AG08395 (cell line): ENCODE results near the gene ZNF750.

Experiments
- DNase-seq: peaks from one replicate; pipeline ENCODE4 v3.0.0; 2012; ENCODE audit warnings: mixed read lengths, low spot score

ZNF750 gene

DNA sequence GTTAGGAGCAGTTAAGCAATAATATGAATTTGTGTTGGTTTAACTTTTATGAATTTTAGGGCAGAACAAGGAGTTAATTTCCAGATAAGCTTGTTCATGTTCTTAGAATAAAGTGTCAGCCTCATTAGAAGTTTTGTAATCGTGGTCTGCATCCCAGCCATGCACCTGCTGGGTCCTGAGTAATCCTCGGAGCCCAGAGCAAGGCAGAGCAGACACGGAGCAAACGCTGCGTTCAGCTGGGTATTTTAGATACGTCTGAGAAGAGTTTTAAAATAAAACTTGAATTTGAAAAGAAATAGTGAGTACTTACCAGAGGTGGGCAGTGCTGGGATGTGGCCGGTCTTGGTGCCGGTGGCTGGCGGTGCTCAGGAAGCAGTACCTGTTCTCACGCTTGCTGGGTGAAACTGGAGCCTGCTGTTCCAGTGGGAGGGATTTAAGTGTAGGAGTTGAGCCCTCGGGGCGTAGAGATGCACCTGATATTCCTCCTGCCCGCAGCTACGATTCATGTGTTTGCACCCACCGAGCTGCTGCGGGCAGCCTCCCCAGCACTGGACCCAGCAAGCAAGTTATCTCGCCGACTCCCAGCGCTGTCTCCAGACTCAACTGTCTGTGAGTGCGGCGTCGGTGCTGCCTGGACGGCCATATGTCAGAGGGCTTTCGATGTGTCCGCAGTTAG lies at the start of gene ZNF750:
ZNF750 (minus strand) TSS at position 406 of the 676 bp plus-strand sequence. CDS start 7,568 bp downstream, outside the sequence.
- no peak for DNase-seq

DNA sequence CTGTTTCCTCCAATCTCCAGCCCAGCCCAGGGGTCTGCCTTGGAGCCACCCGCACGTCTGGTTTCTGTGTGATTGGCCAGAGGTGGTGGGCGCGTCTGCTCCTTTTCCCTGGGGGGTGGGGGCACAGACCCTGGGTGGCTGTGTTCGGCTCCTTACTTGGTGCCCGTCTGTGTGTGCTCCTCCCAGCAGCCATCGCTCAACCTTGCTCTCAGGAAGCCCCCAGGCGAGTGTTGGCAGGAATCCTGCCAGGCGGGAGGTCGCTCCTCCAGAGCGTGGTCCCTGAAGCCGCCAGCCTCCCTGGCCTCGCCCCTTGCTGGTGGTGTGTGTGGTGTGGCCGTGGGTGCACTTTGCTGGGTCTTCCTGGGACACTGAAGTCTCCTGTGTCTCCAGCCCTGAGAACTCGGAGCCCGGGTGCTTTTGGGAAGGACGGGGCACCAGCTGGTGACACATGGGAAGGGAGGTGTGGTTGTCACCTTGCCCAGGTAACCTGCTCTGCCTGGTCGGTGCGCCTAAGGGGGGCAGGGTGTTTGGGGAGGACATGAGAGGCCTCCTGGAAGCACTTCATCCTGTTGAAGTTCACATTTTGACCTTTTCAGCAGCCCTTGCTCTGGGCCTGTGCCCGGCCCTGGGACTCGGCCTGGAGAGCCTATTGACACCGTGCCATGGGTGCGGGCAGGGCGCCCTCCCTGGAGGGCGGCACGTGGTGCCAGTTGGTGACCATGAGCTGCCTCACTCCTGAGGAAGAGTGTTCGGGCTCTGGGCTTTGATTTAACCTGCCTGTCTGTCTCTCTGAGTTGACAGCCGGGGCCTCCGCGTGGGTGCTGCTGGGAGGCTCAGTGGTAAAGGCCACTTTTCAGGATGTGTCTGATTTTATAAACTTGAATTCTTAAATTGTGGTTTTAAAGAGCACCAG lies 49.0 kb upstream of the ZNF750 start:
- no peak for DNase-seq

GRCh38 chr17:82887255-82888164 lies 47.7 kb upstream of the ZNF750 start:
- DNase-seq = no peak

GRCh38 chr17:82884970-82885353 lies 45.1 kb upstream of the ZNF750 start:
- no peak for DNase-seq

GRCh38 chr17:82884341-82884969 lies 44.6 kb upstream of the ZNF750 start:
- DNase-seq = no peak

DNA sequence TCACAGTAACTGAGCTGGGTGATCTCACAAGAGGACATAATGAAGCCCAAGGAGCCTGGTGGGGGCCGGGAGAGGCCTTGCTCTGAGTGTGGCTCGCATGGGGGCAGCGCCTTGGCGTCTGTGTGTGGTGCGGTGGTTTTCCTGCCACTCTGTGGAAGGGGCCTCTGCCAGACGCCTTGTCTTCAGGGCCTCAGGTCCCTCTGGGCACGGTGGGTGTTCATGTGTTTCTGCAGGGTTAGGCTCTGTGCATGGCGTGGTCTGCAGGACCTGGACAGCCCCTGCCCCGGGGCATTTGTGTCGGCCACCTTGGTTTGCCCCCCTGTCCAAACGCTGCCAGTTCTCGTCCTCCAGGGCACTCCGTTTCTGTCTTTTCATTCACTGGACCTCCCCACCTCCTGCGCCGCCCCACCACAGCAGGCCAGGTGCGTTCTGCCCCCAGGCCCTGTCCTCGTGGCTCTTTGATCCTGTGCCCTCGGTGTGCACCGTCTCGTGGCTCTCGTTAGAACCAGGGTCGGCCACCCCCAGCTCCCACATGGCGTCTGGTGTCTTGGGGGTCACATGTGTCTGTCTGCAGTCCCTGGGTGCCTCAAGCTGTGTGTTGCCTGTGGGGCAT lies 43.7 kb upstream of the ZNF750 start:
- DNase-seq = no peak

DNA sequence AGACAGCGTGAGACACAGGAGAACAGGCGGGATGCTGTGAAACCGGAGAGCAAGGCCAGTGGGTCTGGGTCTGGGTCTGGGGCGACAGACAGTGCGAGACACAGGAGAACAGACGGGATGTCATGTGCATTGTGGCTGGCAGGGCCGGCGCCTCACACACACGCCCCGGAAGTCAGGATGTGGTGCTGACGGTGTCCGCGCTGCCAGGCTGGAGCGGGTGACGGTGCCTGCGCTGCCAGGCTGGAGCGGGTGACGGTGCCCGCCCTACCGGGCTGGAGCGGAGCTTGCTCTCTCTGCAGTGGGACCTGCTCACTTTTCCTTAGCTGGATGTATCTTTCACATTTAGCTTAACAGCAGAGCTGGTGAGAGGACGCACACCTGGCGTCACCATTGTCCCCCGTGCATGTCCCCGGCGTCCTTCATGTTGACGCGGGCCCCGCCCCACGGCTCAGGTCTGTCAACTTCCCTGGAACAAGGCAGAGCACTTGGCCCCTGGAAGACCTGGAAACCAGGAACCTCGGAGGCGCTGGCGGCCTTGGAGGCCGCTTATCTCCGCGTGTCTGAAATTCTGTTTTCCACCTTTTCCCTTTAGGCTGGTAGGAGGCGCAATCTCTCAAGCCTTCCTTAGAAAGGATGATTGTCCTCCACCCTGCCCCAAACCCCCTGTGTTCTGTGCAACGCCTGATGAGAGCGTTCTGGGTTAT lies 43.0 kb upstream of the ZNF750 start:
- no peak for DNase-seq

DNA sequence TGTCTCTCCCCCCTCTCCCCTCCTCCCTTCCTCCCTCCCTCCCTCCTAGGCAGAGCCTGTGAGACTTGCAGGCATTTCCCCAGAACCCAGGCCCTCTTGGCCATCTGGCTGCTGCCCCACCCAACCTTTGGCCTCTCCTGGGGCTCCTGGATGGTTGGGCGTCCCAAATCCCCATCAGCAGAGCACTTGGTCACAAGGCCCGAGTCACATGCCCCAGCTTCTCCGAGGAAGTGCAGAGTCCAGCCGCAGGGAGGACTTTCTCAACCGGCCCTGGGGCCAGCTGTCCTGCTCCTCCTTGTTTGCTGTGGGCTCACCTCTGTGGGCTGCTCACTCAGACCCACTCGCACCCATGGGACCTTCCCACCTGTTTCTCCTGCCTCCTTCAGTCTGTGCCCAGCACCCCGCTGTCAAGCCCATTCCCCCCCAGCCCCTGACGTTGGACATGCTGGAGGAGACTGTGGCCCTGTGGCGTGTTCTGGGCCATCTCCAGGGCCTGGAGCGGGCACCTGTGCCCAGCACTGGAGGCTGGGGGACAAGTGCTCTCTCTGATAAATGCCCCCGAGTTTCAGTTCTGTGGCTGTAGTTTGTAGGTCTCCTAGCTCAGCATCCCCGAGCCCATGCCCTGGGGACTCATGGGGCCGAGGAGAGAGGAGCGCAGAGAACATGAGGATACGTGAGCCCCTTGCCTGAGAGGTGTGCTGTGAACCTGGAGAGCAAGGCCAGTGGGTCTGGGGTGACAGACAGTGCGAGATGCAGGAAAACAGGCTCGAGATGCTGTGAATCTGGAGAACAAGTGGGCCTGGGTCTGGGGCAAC lies 42.3 kb upstream of the ZNF750 start:
- DNase-seq = no peak

GRCh38 chr17:82881324-82881823 lies 41.6 kb upstream of the ZNF750 start:
- DNase-seq = no peak

GRCh38 chr17:82880620-82881323 lies 41.0 kb upstream of the ZNF750 start:
- DNase-seq = no peak

GRCh38 chr17:82879241-82879640 lies 39.4 kb upstream of the ZNF750 start:
- DNase-seq = no peak

- no peak for DNase-seq
Observed at GRCh38 chr17:82878527-82878926, 38.7 kb upstream of the ZNF750 start.

DNA sequence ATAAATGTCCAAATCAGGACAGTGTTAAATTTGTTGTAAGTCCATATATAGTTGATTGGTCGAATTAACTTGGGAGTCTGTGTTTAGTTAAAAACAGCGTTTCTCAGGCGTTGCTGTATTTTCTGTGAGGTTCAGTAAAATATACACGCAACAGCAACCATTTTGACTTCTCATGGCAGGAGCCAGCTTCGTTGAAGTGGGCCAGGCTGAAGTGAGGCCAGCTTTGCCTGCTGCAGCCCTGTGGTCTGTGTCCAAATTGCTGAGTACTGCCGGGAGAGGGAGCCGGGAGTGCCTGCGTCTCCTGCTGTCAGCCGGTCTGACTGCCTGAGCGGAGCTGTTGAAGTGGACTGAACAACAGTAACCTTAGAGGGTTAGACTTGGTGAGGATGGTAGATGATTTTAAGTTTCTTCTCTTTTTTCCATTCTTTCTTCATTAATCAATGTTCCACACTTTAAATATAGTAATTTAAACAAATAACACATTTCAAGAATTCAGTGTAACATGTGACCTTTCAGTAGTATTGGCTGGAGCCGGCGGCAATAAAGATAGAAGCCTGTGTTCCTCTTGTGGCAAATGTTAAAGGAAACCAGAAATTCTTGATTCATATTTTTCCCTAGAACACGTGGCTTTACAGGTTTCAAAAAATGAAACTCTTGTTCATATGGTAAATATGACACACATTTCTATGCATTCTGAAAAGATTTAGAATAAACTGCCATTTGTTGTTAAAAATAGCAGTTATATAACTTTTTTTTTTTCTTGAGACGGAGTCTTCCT lies 37.0 kb upstream of the ZNF750 start:
- DNase-seq = peak; percentile 95

DNA sequence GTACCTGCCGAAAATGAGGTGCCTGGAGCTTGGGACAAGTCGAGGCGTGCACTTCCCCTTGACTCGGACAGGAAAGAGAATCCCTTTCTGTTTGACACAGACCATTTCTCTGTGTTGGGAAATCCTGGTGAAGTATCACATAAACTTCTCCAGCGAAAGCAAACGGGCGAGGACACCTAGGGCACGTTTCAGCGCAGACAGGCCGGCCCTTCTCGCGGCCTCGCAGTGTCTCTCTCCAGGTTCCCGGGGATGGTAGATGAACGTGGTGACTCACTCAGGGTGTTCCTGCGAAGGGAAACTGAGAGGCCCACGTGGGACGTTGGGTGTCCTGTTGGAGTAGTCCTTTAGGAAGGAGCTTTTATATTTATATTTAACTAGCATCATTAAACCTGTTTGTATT lies 36.3 kb upstream of the ZNF750 start:
- no peak for DNase-seq

DNA sequence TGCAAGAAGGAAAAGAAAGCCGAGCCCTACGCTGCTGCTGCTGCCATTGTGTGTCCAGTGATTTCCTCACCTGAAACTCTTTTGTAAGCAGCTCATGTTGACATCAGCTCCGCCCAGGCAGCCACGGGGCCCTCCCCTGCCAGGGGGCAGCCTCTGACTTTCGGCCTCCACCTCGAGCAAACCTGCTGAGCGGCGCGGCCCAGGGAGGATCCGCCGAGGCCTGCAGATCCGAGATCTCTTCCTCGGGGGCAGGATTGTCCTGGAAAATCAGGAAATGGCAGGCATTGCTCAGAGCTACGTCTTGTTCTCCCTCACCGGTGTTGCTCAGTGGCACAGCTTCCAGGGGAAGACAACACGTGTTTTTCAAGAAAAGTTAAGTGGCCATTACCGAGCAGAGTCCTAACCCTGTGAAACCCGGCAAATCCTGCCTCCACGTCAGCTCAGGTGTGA lies 35.6 kb upstream of the ZNF750 start:
- DNase-seq = no peak

DNA sequence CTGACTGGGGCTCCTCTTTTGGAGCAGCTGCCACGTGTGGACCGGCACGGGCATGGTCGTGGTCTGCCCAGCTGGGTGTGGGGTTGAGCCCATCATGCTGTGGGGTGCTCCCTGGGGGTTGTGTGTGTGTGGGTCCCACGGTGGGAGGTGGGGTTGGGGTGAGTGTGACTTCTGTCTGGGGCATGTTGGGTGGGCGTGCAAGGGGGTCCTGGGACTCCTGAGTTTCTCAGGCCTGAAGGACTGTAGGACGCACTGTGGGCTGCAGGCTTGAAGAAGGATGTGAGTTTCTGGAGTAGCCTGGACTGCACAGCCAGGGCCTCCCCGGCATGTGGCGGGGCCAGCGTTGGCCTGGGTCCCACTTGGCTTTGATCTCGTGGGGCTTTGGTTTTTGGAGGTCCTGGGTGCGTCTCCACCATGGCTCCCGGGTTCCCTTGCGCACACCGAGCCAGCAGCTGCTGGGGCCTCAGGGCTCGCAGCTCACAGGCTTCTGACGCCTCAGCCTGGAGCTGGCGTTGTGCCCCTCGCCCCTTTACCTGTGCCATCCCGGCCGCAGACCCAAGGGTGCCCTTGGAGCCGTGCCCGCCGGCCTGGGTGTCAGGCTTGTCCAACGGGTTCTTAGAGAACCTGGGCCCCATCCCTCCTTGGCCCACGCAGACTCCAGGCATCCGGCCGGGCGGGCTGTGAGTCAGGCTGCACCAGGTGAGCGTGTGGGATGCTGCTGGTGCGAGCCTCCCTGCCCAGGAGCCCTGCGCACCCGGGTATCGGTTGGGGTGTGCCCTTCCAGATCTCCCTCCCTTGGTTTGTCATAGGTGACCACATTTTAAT lies 34.4 kb upstream of the ZNF750 start:
- no peak for DNase-seq

GRCh38 chr17:82873521-82873920 lies 33.7 kb upstream of the ZNF750 start:
- DNase-seq = no peak
